ENCODE results near the gene XRCC2.
"Not testable (repeated sequence)": the region's sequence is repeated elsewhere in the genome, so short reads cannot be mapped to it uniquely, and the experiment has no call there.

XRCC2 gene

GRCh38 chr7:152633504-152633903 lies 42.4 kb downstream of the XRCC2 start:
- H3K4me3 ChIP-seq (replicated peaks in 1 of 2; ENCODE audit: low read depth in 2 of 2, low read length in 2 of 2), result no peak overlapping the region
- no peak for DNase-seq (ENCODE audit: low read depth in 2 of 2)
- no peak for TF ChIP-seq CTCF (IDR thresholded peaks at IDR 0.05; ENCODE audit: low read depth, low read length)

GRCh38 chr7:152633072-152633471 lies 42.9 kb downstream of the XRCC2 start:
- TF ChIP-seq CTCF (IDR thresholded peaks at IDR 0.05; ENCODE audit: low read depth, low read length), result no peak
- DNase-seq (ENCODE audit: low read depth in 2 of 2), result no peak
- no peak overlapping the region for H3K4me3 ChIP-seq (replicated peaks in 1 of 2; ENCODE audit: low read depth in 2 of 2, low read length in 2 of 2)

- not testable (repeated sequence) for H3K4me3 ChIP-seq (replicated peaks in 1 of 2; ENCODE audit: low read depth in 2 of 2, low read length in 2 of 2); DNase-seq (ENCODE audit: low read depth in 2 of 2)
Measured at GRCh38 chr7:152628772-152629171, 47.2 kb downstream of the XRCC2 start.

- no peak for DNase-seq (ENCODE audit: low read depth in 2 of 2)
- TF ChIP-seq CTCF (IDR thresholded peaks at IDR 0.05; ENCODE audit: low read depth, low read length), result no peak
- H3K4me3 ChIP-seq (replicated peaks in 1 of 2; ENCODE audit: low read depth in 2 of 2, low read length in 2 of 2), result no peak overlapping the region
Measured at GRCh38 chr7:152624228-152624627, 51.7 kb downstream of the XRCC2 start.

GRCh38 chr7:152621426-152621825 lies 54.5 kb downstream of the XRCC2 start:
- no peak for TF ChIP-seq CTCF (IDR thresholded peaks at IDR 0.05; ENCODE audit: low read depth, low read length)
- H3K4me3 ChIP-seq (replicated peaks in 1 of 2; ENCODE audit: low read depth in 2 of 2, low read length in 2 of 2), result no peak overlapping the region
- no peak for DNase-seq (ENCODE audit: low read depth in 2 of 2)

GRCh38 chr7:152619027-152619739 lies 56.8 kb downstream of the XRCC2 start:
- no peak overlapping the region for H3K4me3 ChIP-seq (replicated peaks in 1 of 2; ENCODE audit: low read depth in 2 of 2, low read length in 2 of 2)
- DNase-seq (ENCODE audit: low read depth in 2 of 2), result no peak
- TF ChIP-seq CTCF (IDR thresholded peaks at IDR 0.05; ENCODE audit: low read depth, low read length), result no peak

- TF ChIP-seq CTCF (IDR thresholded peaks at IDR 0.05; ENCODE audit: low read depth, low read length), result no peak
- no peak for DNase-seq (ENCODE audit: low read depth in 2 of 2)
- H3K4me3 ChIP-seq (replicated peaks in 1 of 2; ENCODE audit: low read depth in 2 of 2, low read length in 2 of 2), result no peak overlapping the region
Measured at GRCh38 chr7:152618427-152618826, 57.5 kb downstream of the XRCC2 start.
